Astrocyte (in vitro differentiated cells and primary cell): ENCODE measurements around the gene FGD6. TPM values are rescaled to one million over a fixed set of nuclear protein-coding genes. Genes with fewer than 3 reads are reported as not detected.
A peak's percentile ranks its signal among the peaks of the same experiment; 100 is the strongest.

ENCODE experiments used
- DNase-seq: peaks from one replicate; pipeline ENCODE4 v3.0.0-alpha.2; 2010; ENCODE audit warnings: low read depth
- FAIRE-seq: peaks from 2 replicates; lab custom pipeline; 2011; peaks lifted over from hg19 to GRCh38; lab: Jason Lieb, UNC
- H2AFZ ChIP-seq: 2 replicates; pipeline ENCODE4 v1.6.0; 2012; ENCODE audit warnings: low read depth, low read length, inconsistent platforms
- H3K27ac ChIP-seq: 2 replicates; pipeline ENCODE4 v1.5.1; 2011; ENCODE audit warnings: low read depth, low read length, inconsistent platforms
- H3K27me3 ChIP-seq: 2 replicates; pipeline ENCODE4 v1.6.0; 2011; ENCODE audit warnings: low read length, inconsistent platforms; ENCODE audit not compliant: insufficient read depth
- H3K36me3 ChIP-seq: 2 replicates; pipeline ENCODE4 v1.5.1; 2011; ENCODE audit warnings: low read length, inconsistent platforms; ENCODE audit not compliant: insufficient read depth
- H3K4me1 ChIP-seq: 2 replicates; pipeline ENCODE4 v1.5.1; 2011; ENCODE audit warnings: low read length, inconsistent platforms; ENCODE audit not compliant: insufficient read depth
- H3K4me2 ChIP-seq: 2 replicates; pipeline ENCODE4 v1.6.0; 2012; ENCODE audit warnings: low read length, inconsistent platforms
- H3K4me3 ChIP-seq: 2 replicates; pipeline ENCODE4 v1.5.1; 2011; ENCODE audit warnings: low read depth, mild to moderate bottlenecking, low read length, inconsistent platforms; ENCODE audit not compliant: insufficient read depth
- H3K79me2 ChIP-seq: 2 replicates; pipeline ENCODE4 v1.6.0; 2012; ENCODE audit warnings: mild to moderate bottlenecking, low read length, inconsistent platforms; ENCODE audit not compliant: insufficient read depth
- H3K9ac ChIP-seq: 2 replicates; pipeline ENCODE4 v1.6.0; 2012; ENCODE audit warnings: mild to moderate bottlenecking, low read length, inconsistent platforms
- H3K9me3 ChIP-seq: 2 replicates; pipeline ENCODE4 v1.5.1; 2012; ENCODE audit warnings: low read depth, mild to moderate bottlenecking, low read length, inconsistent platforms; ENCODE audit not compliant: insufficient read depth
- H4K20me1 ChIP-seq: 2 replicates; pipeline ENCODE4 v1.6.0; 2012; ENCODE audit warnings: low read length, inconsistent platforms; ENCODE audit not compliant: insufficient read depth
- H3K27ac Mint-ChIP-seq: one replicate; pipeline ENCODE4 v1.8.0; 2021; ENCODE audit warnings: mild to moderate bottlenecking, mixed read lengths; ENCODE audit not compliant: unreplicated experiment
- H3K27me3 Mint-ChIP-seq: one replicate; pipeline ENCODE4 v1.8.0; 2021; ENCODE audit warnings: low read depth, mixed read lengths; ENCODE audit not compliant: unreplicated experiment
- H3K36me3 Mint-ChIP-seq: one replicate; pipeline ENCODE4 v1.8.0; 2021; ENCODE audit warnings: low read depth, mixed read lengths; ENCODE audit not compliant: unreplicated experiment
- H3K4me1 Mint-ChIP-seq: one replicate; pipeline ENCODE4 v1.8.0; 2021; ENCODE audit warnings: low read depth, mixed read lengths; ENCODE audit not compliant: unreplicated experiment
- H3K4me3 Mint-ChIP-seq: one replicate; pipeline ENCODE4 v1.8.0; 2021; ENCODE audit warnings: mild to moderate bottlenecking, moderate library complexity, mixed read lengths; ENCODE audit not compliant: unreplicated experiment
- H3K9me3 Mint-ChIP-seq: one replicate; pipeline ENCODE4 v1.8.0; 2021; ENCODE audit warnings: mild to moderate bottlenecking, mixed read lengths; ENCODE audit not compliant: unreplicated experiment
- CTCF ChIP-seq: IDR thresholded peaks from 2 replicates; pipeline ENCODE4 v1.5.1; 2011; ENCODE audit warnings: low read depth, mild to moderate bottlenecking, inconsistent platforms, low read length, moderate library complexity; ENCODE audit not compliant: insufficient read depth
- EZH2 ChIP-seq: IDR thresholded peaks from 2 replicates; pipeline ENCODE4 v1.6.1; 2012; ENCODE audit warnings: mild to moderate bottlenecking, low read length, inconsistent platforms; ENCODE audit not compliant: insufficient read depth
- total RNA-seq: library from RNA; stranded (reverse); gene quantifications from 2 replicates; pipeline ENCODE4 v1.2.1, GENCODE V29; 2021

The FGD6 gene
- total RNA-seq, 1 donor from 2014 or later: 26.5 TPM

- Histone ChIP-seq H3K4me3 (no peak overlapping the region), H2AFZ (no peak overlapping the region), H3K27me3 (no peaks in the 10 kb centered on the region), H3K4me1 (no peaks in the 10 kb centered on the region), H3K9ac (no peak overlapping the region), H3K27ac (no peak overlapping the region), H4K20me1 (peaks cover 11% of the 10 kb centered on the region), H3K4me2 (no peak overlapping the region), H3K36me3 (peaks cover 8% of the 10 kb centered on the region), H3K9me3 (no peaks in the 10 kb centered on the region), H3K79me2 (no peaks in the 10 kb centered on the region)
- no peak for FAIRE-seq
- peaks cover 19% of the 10 kb centered on the region for H3K4me1 Mint-ChIP-seq
- no peaks in the 10 kb centered on the region for H3K9me3 Mint-ChIP-seq
- no peak for DNase-seq
- no peak overlapping the region for H3K27ac Mint-ChIP-seq
- no peaks in the 10 kb centered on the region for H3K27me3 Mint-ChIP-seq
- TF ChIP-seq EZH2: no peak
- H3K4me3 Mint-ChIP-seq: no peak overlapping the region
- peaks cover 21% of the 10 kb centered on the region for H3K36me3 Mint-ChIP-seq
These were observed 42.1 kb upstream of the FGD6 start for GRCh38 chr12:95259368-95259767.

GRCh38 chr12:95258803-95259202 is 41.5 kb upstream of the FGD6 start:
- Mint-ChIP-seq H3K4me1 (peaks cover 19% of the 10 kb centered on the region), H3K27me3 (no peaks in the 10 kb centered on the region), H3K9me3 (no peaks in the 10 kb centered on the region), H3K27ac (no peak overlapping the region), H3K36me3 (peaks cover 23% of the 10 kb centered on the region), H3K4me3 (no peak overlapping the region)
- H2AFZ ChIP-seq: no peak overlapping the region
- H3K27me3 ChIP-seq: no peaks in the 10 kb centered on the region
- DNase-seq (no peak), FAIRE-seq (no peak)
- no peaks in the 10 kb centered on the region for H3K79me2 ChIP-seq
- H3K9me3 ChIP-seq: no peaks in the 10 kb centered on the region
- H3K9ac ChIP-seq: no peak overlapping the region
- no peaks in the 10 kb centered on the region for H3K4me1 ChIP-seq
- H3K27ac ChIP-seq: no peak overlapping the region
- H3K36me3 ChIP-seq: peaks cover 8% of the 10 kb centered on the region
- H3K4me2 ChIP-seq: no peak overlapping the region
- H3K4me3 ChIP-seq: no peak overlapping the region
- TF ChIP-seq CTCF: no peak
- TF ChIP-seq EZH2: no peak
- H4K20me1 ChIP-seq: peaks cover 11% of the 10 kb centered on the region

- Mint-ChIP-seq H3K9me3 (no peaks in the 10 kb centered on the region), H3K36me3 (peaks cover 23% of the 10 kb centered on the region), H3K4me3 (no peak overlapping the region), H3K27me3 (no peaks in the 10 kb centered on the region), H3K27ac (peak overlapping the region; percentile 75), H3K4me1 (peaks cover 19% of the 10 kb centered on the region)
- no peaks in the 10 kb centered on the region for H3K79me2 ChIP-seq
- H3K4me3 ChIP-seq: no peak overlapping the region
- no peak overlapping the region for H3K9ac ChIP-seq
- H3K27ac ChIP-seq: no peak overlapping the region
- H3K4me1 ChIP-seq: no peaks in the 10 kb centered on the region
- no peaks in the 10 kb centered on the region for H3K9me3 ChIP-seq
- no peak overlapping the region for H2AFZ ChIP-seq
- H4K20me1 ChIP-seq: peaks cover 11% of the 10 kb centered on the region
- TF ChIP-seq CTCF: no peak
- no peak for TF ChIP-seq EZH2
- no peak overlapping the region for H3K4me2 ChIP-seq
- DNase-seq (no peak), FAIRE-seq (no peak)
- peaks cover 10% of the 10 kb centered on the region for H3K36me3 ChIP-seq
- no peaks in the 10 kb centered on the region for H3K27me3 ChIP-seq
These were observed 40.9 kb upstream of the FGD6 start for GRCh38 chr12:95258151-95258550.
